Neural crest cell (in vitro differentiated cells): ENCODE data around the gene FRRS1L. TPM values are rescaled to one million over a fixed set of nuclear protein-coding genes. Genes with fewer than 3 reads are reported as not detected.
A peak's percentile ranks its signal among the peaks of the same experiment; 100 is the strongest.

ENCODE experiments used
- DNase-seq: peaks from one replicate; pipeline ENCODE4 v3.0.0; 2021; ENCODE audit warnings: low read depth, mixed read lengths, low spot score
- H3K27ac Mint-ChIP-seq: one replicate; pipeline ENCODE4 v1.8.0; 2021; ENCODE audit warnings: mild to moderate bottlenecking, mixed read lengths; ENCODE audit not compliant: unreplicated experiment
- H3K27me3 Mint-ChIP-seq: 2 replicates; pipeline ENCODE4 v1.8.0; 2021; ENCODE audit warnings: low read depth, mild to moderate bottlenecking, mixed read lengths
- H3K36me3 Mint-ChIP-seq: 2 replicates; pipeline ENCODE4 v1.8.0; 2021; ENCODE audit warnings: low read depth, mild to moderate bottlenecking, mixed read lengths
- H3K4me1 Mint-ChIP-seq: 2 replicates; pipeline ENCODE4 v1.8.0; 2021; ENCODE audit warnings: mixed read lengths
- H3K4me3 Mint-ChIP-seq: one replicate; pipeline ENCODE4 v1.8.0; 2021; ENCODE audit warnings: mild to moderate bottlenecking, mixed read lengths
- H3K9me3 Mint-ChIP-seq: 2 replicates; pipeline ENCODE4 v1.8.0; 2021; ENCODE audit warnings: mixed read lengths
- CTCF ChIP-seq: fragments of 200-600 bp; sonication (generic); conservative IDR thresholded peaks from 2 replicates; pipeline ENCODE4 v1.5.0; 2021; ENCODE audit warnings: antibody characterized with exemption, mild to moderate bottlenecking
- total RNA-seq: library from RNA; stranded (reverse); gene quantifications from 2 replicates; pipeline ENCODE4 v1.2.1, GENCODE V29; 2021

Gene FRRS1L
- total RNA-seq, 1 donor from 2014 or later: 3.4 TPM

DNA sequence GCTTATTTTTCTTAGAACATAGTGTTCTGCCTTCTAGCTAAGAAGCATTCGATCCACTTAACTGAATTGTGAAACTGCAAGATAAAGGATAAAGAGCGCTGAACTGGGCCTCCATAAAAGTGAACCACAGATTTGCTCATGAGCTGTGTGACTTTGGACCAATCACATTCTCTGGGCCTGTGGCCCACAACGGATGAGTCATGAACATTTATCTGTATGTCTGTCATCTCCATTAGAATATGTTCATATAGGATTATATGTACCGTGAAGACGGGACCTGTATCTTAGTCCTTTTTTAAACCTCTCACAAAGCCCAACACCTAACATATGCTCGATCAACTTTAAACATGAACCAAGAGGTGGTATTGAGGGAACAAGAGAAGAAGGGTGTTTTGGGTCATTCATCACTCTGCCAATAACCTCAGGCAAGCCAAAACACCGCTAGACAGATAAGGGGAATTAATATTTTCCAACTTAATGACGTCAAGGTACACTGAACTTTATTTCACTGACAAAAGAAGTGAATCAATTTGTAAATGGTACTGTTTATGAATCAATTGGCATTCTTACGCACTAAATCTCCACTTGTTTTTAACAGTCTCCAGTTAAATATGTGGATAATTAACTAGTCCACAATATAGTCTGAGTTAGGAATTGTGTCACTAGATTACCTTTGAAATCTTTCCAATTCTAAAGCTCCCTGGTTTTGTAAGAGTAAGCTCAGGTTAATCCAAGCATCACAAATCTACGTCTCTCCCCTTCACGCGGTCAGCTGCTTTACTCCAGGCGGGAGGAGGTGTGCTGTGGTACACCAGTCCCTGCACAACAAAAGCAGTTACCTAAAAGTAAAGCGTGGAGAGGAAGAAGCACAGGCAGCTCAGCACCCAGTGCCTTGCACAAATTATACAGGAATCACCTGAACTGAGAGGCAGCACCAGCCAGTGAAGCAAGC is 48.9 kb downstream of the FRRS1L start:
- H3K4me3 Mint-ChIP-seq: peak overlapping the region; percentile 98
- no peak for TF ChIP-seq CTCF
- no peaks in the 10 kb centered on the region for H3K9me3 Mint-ChIP-seq
- H3K4me1 Mint-ChIP-seq: peaks cover 48% of the 10 kb centered on the region
- H3K27me3 Mint-ChIP-seq: no peaks in the 10 kb centered on the region
- peak overlapping the region; percentile 79 for H3K27ac Mint-ChIP-seq
- no peak for DNase-seq
- peaks cover 2% of the 10 kb centered on the region for H3K36me3 Mint-ChIP-seq

- H3K4me1 Mint-ChIP-seq: peaks cover 52% of the 10 kb centered on the region
Measured at GRCh38 chr9:109115931-109116526, 51.0 kb downstream of the FRRS1L start.

GRCh38 chr9:109114670-109115069 is 52.4 kb downstream of the FRRS1L start:
- Mint-ChIP-seq H3K36me3 (peaks cover 2% of the 10 kb centered on the region), H3K27me3 (no peaks in the 10 kb centered on the region), H3K4me3 (peak overlapping the region; percentile 77), H3K27ac (no peak overlapping the region), H3K4me1 (peaks cover 47% of the 10 kb centered on the region), H3K9me3 (no peaks in the 10 kb centered on the region)
- TF ChIP-seq CTCF: no peak
- no peak for DNase-seq

More at GRCh38 chr9:109115931-109116526, 51.0 kb downstream of the FRRS1L start:
- Mint-ChIP-seq H3K4me3 (peak overlapping the region; percentile 49), H3K36me3 (peaks cover 2% of the 10 kb centered on the region), H3K9me3 (no peaks in the 10 kb centered on the region), H3K27me3 (no peaks in the 10 kb centered on the region), H3K27ac (no peak overlapping the region)
- no peak for DNase-seq
- TF ChIP-seq CTCF: no peak

GRCh38 chr9:109113892-109114609 is 53.0 kb downstream of the FRRS1L start:
- Mint-ChIP-seq H3K9me3 (no peaks in the 10 kb centered on the region), H3K4me3 (peak overlapping the region; percentile 77), H3K27ac (no peak overlapping the region), H3K36me3 (peaks cover 2% of the 10 kb centered on the region), H3K4me1 (peaks cover 49% of the 10 kb centered on the region), H3K27me3 (no peaks in the 10 kb centered on the region)
- TF ChIP-seq CTCF: no peak
- DNase-seq: no peak

- no peak for DNase-seq
- H3K27me3 Mint-ChIP-seq: no peaks in the 10 kb centered on the region
- no peaks in the 10 kb centered on the region for H3K9me3 Mint-ChIP-seq
- H3K27ac Mint-ChIP-seq: no peak overlapping the region
- H3K4me3 Mint-ChIP-seq: no peak overlapping the region
- TF ChIP-seq CTCF: no peak
- H3K4me1 Mint-ChIP-seq: peaks cover 46% of the 10 kb centered on the region
- peaks cover 2% of the 10 kb centered on the region for H3K36me3 Mint-ChIP-seq
Measured at GRCh38 chr9:109113254-109113653, 53.8 kb downstream of the FRRS1L start.
